ENCODE results near the gene SPATA24.
"Not testable (repeated sequence)": the region's sequence is repeated elsewhere in the genome, so short reads cannot be mapped to it uniquely, and the experiment has no call there.

The SPATA24 gene

DNA sequence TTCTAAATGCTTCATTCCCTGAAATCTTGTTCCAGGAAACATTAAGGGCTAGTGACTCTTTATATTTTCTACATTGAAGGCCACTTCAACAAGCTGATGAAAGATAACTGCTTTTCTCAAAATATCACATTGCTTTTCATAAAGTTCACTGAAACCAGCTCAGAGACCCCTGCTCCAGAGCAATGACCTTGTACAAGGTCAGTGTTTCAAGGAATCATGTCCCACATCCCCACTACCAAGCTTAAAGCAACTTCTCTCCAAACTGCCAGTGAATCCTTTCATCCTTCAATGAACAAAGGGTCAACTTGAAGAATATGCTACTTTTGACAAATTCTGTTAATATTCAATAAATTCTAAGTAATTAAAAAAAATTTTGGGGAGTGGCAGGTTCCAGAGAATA, 12.0 kb upstream of the SPATA24 start:
- no peak for DNase-seq

DNA sequence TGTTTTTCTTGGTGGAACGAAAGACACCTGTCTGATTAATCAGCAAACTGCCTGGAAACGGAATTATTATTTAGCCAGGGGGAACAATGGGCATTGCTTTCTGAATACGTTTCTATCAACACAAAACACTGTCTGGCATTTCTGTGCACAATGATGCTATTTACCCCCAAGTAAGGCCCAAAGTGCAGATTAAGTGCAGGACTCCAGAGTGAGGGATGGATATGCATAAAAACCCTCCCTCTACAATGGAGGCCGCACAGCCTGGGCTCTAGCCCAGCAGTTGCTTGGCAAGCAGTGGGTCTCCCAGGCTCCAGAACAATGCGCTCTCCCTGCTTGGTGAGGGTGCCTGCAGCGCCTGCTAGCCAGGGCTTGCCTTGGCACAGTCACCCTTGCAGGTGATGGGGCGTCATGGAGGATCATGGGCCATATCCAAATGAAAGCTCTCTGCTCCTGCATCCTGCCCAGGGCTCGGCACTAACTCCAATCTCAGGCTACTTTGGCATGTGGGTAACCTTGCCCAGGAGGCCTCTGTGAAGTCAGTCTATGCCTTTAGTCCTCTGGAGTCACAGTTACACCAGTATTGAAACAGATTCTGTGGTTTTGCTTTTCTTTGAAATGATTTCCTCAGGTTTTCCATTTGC, 11.5 kb upstream of the SPATA24 start:
- DNase-seq = no peak

DNA sequence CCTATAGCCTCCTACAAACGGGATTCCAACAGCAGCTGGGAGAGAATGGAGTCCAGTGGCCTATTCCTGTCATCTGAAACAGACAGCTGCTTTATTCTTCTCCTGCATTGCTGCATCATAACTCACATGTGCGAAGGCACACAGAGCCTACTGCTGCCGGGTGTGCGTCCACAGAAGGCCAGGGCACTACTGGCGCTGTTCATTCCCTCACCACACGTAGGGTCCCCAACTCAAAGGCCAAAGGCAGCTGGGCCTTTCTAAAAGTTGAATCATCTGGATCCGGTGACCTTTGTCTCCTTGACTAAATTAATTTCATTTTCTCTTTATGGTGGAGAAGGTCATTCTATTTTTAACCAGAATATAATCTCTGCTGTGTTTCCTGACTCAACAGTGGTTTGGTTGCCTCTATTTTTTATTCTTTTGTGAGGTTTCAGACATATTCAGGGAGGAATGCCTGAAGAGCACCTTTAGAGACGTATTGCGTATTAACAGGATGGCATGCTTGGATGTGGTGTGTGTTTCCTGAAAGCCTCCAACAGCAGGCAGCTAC, 10.8 kb upstream of the SPATA24 start:
- DNase-seq = no peak

DNA sequence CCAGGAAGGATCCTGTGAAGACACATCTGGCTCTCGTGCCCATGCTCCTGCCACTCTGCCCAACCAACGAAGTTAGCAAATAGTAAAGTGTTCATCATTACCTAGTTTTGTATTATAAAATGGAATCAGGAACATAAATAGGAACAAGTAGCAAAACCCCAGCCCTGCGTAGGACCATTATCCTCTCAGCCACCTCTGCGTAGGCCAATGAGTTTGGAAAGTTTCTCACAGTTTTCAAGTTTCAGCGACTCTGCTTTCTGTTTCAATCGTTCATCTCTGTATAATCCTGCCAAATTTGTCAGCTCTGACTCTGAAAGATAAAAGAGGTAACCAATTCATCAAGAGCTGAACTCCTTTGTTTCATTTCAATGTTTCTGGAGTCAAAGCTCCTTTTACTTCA, 10.1 kb upstream of the SPATA24 start:
- no peak for DNase-seq

DNA sequence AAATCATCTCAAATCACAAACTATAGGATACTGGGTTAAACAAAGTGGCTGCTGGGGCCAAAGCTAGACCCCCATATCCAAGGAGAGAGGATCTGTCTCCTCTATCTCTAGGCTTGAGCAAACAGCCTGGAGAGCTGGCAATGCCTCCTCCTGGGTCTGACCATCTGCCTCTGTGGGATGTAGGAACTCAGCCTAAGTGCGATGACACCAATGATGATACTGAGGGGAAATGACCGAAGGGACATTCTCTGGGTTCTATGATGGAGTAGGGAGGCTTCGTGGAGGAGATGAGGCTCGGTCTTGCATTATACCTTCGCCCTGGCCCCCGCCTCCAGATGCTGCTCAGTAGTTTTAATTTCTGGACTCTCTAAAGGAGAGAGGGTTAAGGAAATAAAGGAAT, 9.3 kb upstream of the SPATA24 start:
- no peak for DNase-seq

DNA sequence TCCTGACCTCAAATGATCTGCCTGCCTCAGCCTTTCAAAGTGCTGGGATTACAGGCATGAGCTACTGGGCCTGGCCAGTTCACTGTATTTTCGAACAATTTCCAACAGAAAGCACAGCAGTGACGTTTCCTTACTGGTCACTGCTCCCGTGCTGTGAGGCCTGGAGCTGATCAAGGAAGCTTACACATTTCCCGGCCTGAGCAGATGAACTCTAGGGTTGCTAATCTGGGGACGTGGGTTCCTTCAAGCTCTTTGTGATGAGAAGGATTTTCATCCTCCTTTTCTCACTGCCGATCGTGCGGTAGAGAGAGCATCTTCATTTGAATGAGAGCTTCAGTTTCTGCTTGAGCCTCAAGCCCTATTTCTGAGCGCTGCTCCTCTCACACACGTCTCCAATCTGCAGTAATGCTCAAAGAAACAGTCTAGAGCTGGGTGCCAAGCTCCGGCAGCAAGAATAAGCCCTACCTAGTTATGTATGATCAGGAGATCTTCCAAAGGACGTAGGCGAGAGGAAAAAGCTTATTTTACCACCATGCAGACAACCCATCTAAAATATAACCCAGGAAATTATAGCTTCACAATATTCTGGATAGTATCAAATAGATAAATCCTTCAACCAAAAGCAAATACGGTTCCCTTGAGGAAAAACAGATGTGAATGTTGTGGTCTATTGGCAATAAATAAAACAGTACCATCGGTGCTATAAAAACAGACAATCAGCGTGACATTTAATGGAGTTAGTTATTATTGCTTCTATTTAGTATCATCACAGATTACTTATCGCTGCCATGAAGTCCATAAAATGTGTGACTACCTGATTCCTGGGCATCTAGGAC, 7.3 kb upstream of the SPATA24 start:
- DNase-seq = no peak

DNA sequence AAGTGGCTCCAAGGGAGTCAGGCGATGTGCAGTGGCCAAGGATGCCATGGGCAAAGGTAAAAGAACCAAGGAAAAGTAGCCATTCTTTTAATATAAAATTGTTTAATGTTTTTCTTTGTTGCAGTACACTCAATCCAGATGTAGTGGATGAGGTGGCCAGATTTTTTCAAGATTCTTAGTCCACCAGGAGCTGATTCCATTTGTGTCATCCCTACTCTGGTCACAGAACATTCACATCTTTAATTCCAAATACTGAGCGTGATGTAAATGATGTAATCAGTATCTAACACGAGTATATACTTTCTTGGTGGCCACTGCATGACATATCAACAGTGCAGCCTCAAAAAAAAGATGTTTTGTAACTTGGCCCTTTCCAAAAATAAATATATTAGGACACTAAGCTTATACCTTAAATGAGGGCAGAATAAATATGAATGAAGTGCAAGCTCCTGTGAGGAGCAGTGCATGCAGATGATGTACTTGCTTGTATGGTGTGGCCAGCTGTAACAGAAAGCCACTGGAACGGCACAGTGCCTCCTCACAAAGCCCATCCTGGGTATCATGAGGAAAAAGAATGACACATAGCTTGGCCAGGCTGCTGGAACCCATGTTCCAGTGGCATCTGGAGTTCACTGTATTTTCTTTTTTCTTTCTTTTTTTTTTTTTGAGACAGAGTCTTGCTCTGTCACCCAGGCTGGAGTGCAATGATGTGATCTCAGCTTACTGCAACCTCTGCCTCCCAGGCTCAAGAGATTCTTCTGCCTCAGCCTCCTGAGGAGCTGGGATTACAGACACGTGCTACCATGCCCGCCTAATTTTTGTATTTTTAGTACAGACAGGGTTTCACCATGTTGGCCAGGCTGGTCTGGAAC, 6.5 kb upstream of the SPATA24 start:
- DNase-seq = no peak

DNA sequence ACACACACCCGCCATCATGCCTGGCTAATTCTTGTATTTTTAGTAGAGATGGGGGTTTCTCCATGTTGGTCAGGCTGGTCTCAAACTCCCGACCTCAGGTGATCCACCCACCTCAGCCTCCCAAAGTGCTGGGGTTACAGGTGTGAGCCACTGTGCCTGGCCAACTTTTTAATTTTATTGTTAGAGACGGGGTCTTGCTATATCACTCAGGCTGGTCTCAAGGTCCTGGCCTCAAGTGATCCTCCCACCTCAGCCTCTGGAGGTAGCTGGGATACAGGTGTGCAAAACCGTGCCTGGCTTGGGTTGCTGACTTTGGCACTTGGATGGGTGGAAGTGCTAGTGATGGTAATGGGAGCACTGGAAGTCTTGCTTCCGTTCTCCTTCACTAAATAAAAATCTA, 5.2 kb upstream of the SPATA24 start:
- DNase-seq = not testable (repeated sequence)

DNA sequence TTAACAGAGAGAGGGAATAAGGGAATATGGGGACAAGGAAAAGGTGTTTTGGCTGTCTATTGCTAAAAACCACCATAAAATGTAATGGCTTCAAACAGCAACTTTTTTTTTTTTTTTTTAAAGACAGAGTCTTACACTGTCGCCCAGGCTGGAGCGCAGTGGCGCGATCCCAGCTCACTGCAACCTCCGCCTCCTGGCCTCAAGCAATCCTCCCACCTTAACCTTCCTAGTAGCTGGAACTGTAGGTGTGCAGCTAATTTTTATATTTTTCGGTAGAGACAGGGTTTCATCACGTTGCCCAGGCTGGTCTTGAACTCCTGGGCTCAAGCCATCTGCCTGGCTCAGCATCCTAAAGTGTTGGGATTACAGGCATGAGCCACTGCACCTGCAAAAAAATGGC, 4.3 kb upstream of the SPATA24 start:
- DNase-seq = no peak

DNA sequence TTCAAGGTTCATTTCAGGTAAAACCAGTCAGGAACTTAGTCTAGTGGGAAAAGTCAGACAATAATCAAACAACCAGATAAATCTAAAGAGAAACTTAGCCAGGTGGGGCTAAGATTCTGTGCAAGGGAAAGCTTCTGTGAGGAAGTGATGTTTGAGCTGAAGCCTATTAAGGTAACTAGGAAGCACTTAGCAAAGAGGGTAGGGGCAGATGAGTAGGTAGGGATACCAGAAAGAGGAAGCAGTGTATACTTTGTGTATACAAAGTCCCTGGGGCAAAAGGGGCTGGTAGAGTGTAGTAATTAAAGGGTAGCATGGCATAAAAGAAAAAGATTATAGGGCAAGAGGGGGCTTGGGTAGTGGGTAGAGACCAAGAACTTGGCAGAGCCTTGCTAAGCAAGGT, 3.6 kb upstream of the SPATA24 start:
- no peak for DNase-seq

DNA sequence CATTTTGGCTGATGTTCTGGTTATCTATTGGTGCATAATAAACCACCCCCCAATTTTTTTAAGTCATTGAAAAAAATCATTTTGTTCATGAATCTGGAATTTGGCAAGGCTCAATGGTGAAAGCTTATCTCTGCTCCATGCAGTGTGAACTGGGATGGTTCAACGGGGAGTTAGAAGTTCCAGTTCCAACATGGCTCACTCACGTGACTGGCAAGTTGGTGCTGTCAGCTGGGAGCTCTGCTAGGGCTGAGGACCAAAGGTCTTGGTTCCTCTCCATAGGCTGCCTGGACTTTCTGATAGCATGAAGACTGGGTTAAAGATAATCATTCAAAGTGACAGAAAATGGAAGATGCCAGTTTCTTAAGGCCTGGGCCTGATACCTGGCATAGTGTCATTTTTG, 3.1 kb upstream of the SPATA24 start:
- no peak for DNase-seq

DNA sequence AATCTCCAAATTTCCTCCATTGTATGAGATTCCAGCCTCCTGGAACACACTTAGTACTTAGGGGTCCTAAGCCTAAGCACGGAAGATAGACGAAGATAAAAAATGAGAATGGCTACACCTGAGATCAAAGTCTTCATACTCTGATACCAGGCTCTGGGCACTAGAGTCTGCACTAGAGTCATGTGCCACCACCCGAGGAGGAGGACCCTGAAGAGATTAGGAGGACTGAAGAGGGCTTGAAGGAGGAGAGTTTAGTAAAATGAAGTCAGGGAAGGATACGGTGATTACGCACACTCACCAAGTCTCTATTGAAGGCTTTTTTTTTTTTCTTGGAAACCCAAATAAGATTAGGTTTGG, 573 bp upstream of the SPATA24 start:
- DNase-seq = no peak

DNA sequence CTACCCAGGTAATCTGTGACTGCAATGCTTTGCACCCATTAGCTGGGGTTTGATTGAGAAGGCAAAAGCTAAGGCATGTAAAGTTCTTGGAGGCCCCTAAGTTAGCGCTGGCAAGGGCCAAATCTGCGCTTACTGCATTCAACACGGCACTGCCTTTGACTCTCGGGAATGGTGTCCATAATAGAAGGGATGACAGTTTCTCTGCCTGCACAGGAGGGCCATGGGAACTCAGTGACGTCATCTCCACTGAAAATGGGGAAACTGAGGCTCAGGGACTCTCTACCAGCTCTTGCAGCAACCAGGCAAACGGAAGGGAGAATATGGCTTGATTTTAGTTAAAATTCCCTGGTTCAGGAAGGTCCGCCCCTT, 487 bp downstream of the SPATA24 start:
- no peak for DNase-seq

DNA sequence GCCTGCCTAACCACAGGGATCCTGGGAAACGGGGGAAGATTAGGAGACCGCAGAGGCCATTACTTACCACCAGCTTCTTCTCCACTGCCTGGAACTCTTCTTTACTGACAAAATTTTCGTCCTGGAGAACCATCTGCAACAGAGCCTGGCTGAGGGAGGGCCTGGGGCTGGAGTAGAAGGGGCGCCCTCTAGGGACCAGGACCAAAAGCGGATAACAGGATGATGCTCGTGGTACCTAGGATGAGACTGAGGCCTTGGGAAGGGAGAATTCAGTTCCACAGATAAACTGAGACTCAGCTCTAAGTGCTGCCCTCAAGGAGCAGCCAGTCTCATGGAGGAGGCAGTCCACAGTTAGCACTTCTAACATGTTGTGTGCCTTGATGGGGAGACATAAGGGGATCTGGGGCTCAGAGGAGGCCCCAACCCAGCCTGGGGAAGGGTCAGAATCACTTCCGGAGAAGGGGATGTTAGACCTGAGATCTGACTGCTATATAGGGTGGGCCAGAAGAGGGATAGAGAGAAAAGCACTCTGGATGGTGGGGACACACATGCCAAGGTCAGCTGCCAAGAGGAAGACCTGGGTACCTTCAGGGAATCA, 1.2 kb downstream of the SPATA24 start:
- no peak for DNase-seq

DNA sequence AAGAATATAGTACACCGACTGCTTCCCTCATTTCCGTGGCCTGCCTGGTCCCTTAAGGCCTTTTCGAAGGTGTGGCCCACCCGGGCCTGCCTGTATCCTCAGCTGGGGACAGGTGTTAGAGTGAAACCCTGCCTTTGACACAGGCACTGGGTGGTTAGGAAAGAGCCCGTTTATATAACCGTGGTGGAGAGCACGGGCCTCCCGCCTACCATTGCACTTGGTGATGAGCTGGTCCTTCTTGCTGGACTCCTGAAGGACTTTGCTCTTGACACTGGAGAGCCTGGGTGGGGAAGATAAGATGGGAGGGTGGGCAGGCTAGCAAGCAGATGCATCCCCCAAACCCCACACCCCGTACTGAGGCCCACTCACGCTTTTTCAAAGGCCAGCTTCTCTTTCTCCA, 2.3 kb downstream of the SPATA24 start:
- DNase-seq = no peak

DNA sequence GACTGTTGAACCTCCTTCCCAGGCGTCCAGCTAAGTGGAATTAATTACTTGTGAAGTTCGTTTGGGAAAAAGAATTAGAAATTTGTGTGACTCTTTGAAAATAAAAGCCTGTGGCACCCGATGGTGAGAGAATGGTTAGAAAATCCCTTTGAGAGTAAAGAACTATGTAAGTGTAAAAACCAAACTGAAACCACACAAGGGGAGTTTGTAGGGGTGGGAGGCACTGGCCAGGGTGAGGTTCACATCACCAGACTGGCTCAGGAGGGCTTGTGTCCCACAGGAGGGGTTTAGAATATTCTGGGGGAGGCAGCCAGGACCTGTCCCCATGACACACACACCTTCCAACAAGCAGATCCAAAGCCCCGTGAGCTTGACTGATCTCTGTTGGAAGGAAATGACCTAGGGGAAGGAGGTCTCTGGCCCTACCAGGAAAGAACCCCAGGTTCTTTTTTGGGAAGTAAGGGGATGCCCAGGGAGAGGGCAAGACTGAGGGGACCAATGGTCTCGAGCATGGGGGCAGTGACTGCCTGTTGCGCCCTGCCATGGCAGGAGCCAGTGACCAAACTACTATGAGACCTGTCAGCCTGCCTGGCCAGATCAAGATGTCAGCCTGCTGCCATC, 4.3 kb downstream of the SPATA24 start:
- DNase-seq = no peak

DNA sequence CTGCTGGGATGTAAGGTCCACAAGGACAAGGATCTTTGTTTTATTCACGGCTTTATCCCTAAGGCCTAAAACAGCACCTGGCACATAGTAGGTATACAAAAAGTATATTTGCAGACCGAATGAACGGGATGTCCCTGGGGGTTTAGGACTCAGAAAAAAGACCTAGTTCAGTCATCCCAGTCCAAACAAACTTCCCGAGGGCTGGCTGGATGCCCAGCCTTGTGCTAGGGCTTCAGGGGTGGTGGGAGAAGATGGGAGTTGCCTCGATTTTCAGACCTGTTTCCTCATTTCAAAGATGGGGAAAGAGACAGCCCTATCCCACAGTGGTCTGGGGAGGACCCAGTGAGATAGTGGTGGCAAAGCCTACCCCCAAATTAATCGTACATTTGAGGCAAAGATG, 6.0 kb downstream of the SPATA24 start:
- DNase-seq = no peak

DNA sequence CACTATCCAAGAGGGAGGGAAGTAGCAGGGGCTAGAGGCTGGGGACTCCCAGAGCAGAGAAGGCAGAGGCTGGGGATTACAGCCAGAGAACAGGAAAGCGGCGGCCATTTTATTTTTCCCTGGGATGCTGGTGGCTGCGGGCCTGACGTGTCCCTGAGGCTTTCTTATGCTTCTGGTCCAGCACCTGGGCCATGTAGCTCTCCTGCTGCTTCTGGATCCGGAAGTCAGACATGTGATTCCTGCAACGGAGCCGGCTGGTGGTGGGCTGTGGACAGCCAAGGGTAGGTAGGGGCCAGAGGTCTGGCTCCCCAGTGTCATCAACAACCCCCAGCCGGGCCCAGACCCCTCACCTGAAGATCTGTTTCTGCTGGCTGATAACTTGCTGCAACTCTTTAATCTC, 7.2 kb downstream of the SPATA24 start:
- no peak for DNase-seq

DNA sequence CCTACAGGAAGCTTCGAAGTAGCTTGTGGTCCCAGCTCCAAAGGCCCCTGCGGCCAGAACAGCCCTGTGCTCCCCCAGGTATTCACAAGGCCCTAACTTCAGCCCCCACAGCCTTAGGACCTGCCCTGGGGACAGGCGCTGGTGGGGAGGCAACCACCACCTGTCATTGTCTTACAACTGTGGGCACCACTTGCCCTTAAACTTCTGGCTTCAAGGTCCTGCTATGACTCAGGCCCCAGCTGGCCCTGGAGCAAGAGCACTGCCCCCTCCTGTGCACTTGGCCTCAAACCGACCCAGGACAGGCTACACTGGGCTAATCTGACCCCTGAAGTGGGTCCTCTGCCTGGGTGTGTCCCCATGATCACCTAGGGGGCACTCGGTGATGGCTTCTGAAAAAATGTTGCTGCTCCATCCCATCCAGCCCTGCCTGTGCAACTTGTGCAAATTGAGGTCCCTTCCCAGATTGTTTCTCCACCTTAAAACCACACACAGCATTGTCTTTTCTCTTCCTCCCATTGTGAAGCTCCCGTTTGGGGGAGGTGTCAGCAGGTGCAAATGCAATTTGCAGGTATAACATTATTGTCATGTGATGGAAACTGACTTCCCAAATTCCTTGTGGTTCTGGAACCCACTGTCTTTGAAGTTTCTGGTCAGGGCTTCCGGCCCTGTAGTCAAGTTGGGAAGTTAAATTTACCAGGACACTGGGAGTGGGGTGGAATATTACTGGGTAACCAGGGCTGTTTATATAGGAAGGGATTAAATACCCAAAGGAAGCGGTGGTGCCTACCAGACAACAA, 7.8 kb downstream of the SPATA24 start:
- no peak for DNase-seq

DNA sequence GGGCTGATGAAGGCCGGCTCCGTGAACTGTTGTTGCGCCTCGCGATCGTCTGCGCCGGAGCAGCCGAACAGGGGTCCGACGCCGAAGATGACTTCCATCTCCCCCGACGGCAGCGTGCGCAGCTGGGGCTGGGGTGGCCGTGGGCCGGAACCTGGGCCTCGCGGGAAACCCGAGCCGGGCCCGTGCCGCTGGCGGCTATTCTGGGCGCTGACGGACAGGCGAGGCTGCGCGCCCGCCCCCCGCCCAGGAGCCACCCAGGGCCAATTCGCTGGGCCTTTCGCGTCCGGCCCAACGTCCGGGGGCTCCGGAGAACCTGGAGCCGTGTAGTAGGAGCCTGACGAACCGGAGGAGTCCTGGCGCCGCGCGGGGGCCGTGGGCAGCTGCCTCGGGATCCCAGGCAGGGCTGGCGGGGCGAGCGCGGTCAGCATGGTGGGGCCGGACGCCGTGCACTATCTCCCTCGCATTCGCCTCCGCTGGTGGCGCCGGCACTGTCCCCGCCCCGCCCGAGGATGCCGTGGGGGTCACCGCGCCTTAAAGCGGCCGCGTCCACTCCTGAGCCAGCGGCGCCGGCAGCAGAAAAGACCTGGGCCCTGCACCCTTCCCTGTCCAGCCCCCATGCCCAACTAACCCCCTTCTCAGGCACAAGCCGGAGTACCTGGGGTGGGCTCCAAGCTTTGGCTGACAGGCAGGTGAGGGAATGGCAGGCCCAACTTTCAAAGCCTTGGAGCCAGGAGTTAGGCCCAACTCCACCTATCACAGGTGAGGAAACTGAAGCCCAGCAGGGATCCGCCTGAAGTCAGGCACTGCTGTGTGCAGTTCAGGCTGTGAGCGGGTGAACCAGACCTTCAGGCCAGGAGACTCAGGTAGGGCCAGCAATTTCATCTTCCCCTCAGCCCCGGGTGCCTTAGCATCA, 9.0 kb downstream of the SPATA24 start, which contains the start of gene PROB1:
Gene PROB1 (minus strand): TSS at position 451 of the 913 bp plus-strand sequence. CDS start 23 bp downstream, at position 428.
- no peak for DNase-seq

Data from activated T-cell treated with anti-CD3 and anti-CD28 coated beads for 4 hours (primary cell).